ENCODE data around the gene KRT75.

DNA sequence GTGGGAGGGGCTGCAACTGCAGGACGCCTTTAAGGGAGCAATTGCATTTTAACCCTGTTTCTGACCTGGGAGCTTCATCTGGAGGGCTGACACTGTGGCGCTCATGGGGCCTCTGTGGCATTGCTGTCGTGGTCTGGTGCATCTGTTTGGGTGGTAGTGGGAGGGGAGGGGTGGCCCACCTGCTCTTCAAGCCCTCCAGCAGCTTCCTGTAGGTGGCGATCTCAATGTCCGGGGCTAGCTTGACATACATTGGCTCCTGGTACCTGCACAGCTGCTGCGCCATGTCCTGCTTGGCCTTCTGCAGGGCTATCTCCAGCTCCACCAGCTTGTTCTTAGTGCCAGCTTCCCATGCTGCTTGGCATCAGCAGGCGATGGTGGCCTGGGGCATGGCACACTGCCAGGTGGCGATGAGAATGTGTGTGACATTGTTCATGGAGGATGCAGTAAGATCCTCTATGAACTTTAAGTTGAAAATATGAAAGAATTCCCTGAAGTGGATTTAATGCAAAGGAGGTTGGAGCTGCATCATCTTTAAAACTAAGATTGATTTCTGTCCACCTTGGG lies 20.3 kb downstream of the KRT75 start:
- TF ChIP-seq, protein P1, sequence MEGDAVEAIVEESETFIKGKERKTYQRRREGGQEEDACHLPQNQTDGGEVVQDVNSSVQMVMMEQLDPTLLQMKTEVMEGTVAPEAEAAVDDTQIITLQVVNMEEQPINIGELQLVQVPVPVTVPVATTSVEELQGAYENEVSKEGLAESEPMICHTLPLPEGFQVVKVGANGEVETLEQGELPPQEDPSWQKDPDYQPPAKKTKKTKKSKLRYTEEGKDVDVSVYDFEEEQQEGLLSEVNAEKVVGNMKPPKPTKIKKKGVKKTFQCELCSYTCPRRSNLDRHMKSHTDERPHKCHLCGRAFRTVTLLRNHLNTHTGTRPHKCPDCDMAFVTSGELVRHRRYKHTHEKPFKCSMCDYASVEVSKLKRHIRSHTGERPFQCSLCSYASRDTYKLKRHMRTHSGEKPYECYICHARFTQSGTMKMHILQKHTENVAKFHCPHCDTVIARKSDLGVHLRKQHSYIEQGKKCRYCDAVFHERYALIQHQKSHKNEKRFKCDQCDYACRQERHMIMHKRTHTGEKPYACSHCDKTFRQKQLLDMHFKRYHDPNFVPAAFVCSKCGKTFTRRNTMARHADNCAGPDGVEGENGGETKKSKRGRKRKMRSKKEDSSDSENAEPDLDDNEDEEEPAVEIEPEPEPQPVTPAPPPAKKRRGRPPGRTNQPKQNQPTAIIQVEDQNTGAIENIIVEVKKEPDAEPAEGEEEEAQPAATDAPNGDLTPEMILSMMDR (IDR thresholded peaks at IDR 0.05) = no peak
- TF ChIP-seq POLR2A (IDR thresholded peaks at IDR 0.05) = no peak
